ENCODE results near the gene DDA1.
A peak's percentile ranks its signal among the peaks of the same experiment; 100 is the strongest.

DDA1 gene

GRCh38 chr19:17330262-17331044 is 21.1 kb downstream of the DDA1 start:
- no peak for DNase-seq (ENCODE audit: low spot score)

- no peak for DNase-seq (ENCODE audit: low spot score)
Measured at GRCh38 chr19:17331045-17331558, 21.7 kb downstream of the DDA1 start.

- DNase-seq (ENCODE audit: low spot score), result no peak
Measured at GRCh38 chr19:17332360-17332676, 23.0 kb downstream of the DDA1 start.

GRCh38 chr19:17332677-17333581 is 23.6 kb downstream of the DDA1 start:
- DNase-seq (ENCODE audit: low spot score), result peak; percentile 32

GRCh38 chr19:17333611-17334413 is 24.4 kb downstream of the DDA1 start:
- DNase-seq (ENCODE audit: low spot score), result peak; percentile 88

GRCh38 chr19:17334414-17335409 is 25.3 kb downstream of the DDA1 start, which contains the start of gene ANO8:
Gene ANO8 (minus strand): TSS chr19:17334855. CDS start chr19:17334670, 185 bp downstream.
- DNase-seq (ENCODE audit: low spot score), result peak; percentile 95

- no peak for DNase-seq (ENCODE audit: low spot score)
Measured at GRCh38 chr19:17335575-17335974, 26.2 kb downstream of the DDA1 start.

- DNase-seq (ENCODE audit: low spot score), result peak; percentile 99
Measured at GRCh38 chr19:17336872-17337674, 27.7 kb downstream of the DDA1 start, which contains the start of gene GTPBP3. Gene GTPBP3 (plus strand): TSS chr19:17337553. CDS start chr19:17337612, 59 bp downstream.

- DNase-seq (ENCODE audit: low spot score), result peak; percentile 56
Measured at GRCh38 chr19:17337675-17338432, 28.5 kb downstream of the DDA1 start.

- DNase-seq (ENCODE audit: low spot score), result no peak
Measured at GRCh38 chr19:17338433-17339078, 29.2 kb downstream of the DDA1 start.

- DNase-seq (ENCODE audit: low spot score), result peak; percentile 60
Measured at GRCh38 chr19:17339088-17339741, 29.9 kb downstream of the DDA1 start.

GRCh38 chr19:17340302-17340870 is 31.0 kb downstream of the DDA1 start:
- no peak for DNase-seq (ENCODE audit: low spot score)

GRCh38 chr19:17340871-17341357 is 31.6 kb downstream of the DDA1 start:
- DNase-seq (ENCODE audit: low spot score), result no peak

- DNase-seq (ENCODE audit: low spot score), result no peak
Measured at GRCh38 chr19:17341386-17341785, 32.0 kb downstream of the DDA1 start.

GRCh38 chr19:17341845-17342244 is 32.5 kb downstream of the DDA1 start:
- DNase-seq (ENCODE audit: low spot score), result no peak

- DNase-seq (ENCODE audit: low spot score), result peak; percentile 84
Measured at GRCh38 chr19:17346109-17346671, 36.8 kb downstream of the DDA1 start.

GRCh38 chr19:17347361-17347760 is 38.0 kb downstream of the DDA1 start:
- DNase-seq (ENCODE audit: low spot score), result no peak

Measured in activated CD4-positive, alpha-beta T cell treated with anti-CD3 and anti-CD28 coated beads, Interleukin-2, Interleukin-4, amounts not matched to agents 100 ng/mL and 50 ng/mL, durations not matched to agents 16 hours and 8 hours (primary cell).